Upper lobe of right lung (tissue), 1 donor: ENCODE measurements around the gene TTLL12. TPM values are rescaled to one million over a fixed set of nuclear protein-coding genes. Genes with fewer than 3 reads are reported as not detected.

Experiments used
- ATAC-seq: fragments of 200-7000 bp; cut with Tn5 transposase; one replicate; pipeline ENCODE4 v1.9.1; 2020; ENCODE audit warnings: mild to moderate bottlenecking, moderate library complexity
- DNase-seq: peaks from one replicate; pipeline ENCODE4 v3.0.0-alpha.2; 2020
- H3K27ac ChIP-seq: fragments of 200-600 bp; one replicate; pipeline ENCODE4 v1.8.0; 2022
- H3K27me3 ChIP-seq: fragments of 200-600 bp; one replicate; pipeline ENCODE4 v1.8.0; 2022; ENCODE audit warnings: mild to moderate bottlenecking
- H3K36me3 ChIP-seq: fragments of 200-600 bp; one replicate; pipeline ENCODE4 v1.8.0; 2022
- H3K4me1 ChIP-seq: fragments of 200-600 bp; one replicate; pipeline ENCODE4 v1.8.0; 2022
- H3K4me3 ChIP-seq: fragments of 200-600 bp; one replicate; pipeline ENCODE4 v1.8.0; 2022; ENCODE audit warnings: mild to moderate bottlenecking
- H3K9me3 ChIP-seq: fragments of 200-600 bp; one replicate; pipeline ENCODE4 v1.8.0; 2022
- CTCF ChIP-seq: fragments of 200-600 bp; IDR thresholded peaks from one replicate; pipeline ENCODE4 v1.8.0; 2022; ENCODE audit warnings: antibody characterized with exemption
- intact Hi-C: fragments of 100-400 bp; cut with DNase I; formaldehyde crosslinking; loops from one replicate; pipeline ENCODE4 v1.11.0; 2022
- total RNA-seq: library from RNA; stranded (reverse); fragmentation: NEBNext Ultra II Directional; extraction: Animal tissue kit (Norgen Biotek cat#: 25700); gene quantifications from one replicate; pipeline ENCODE4 v1.2.1, GENCODE V29; 2021
- donor health status: DM: no; HTN: yes; CAD: no; lungs with severe emphysema.

TTLL12 gene
- total RNA-seq, 1 donor from 2014 or later = 20.5 TPM

- no peaks in the 10 kb centered on the region for H3K27me3 ChIP-seq
- no peak overlapping the region for H3K4me3 ChIP-seq
- no peak overlapping the region for H3K27ac ChIP-seq
- H3K36me3 ChIP-seq = no peaks in the 10 kb centered on the region
- ATAC-seq (no peak), DNase-seq (no peak)
- no peaks in the 10 kb centered on the region for H3K4me1 ChIP-seq
- no peaks in the 10 kb centered on the region for H3K9me3 ChIP-seq
- TF ChIP-seq CTCF = no peak
- intact Hi-C loops = no loop called here
Measured at GRCh38 chr22:43205748-43206508, 19.0 kb upstream of the TTLL12 start.

- DNase-seq (no peak), ATAC-seq (no peak)
- H3K27me3 ChIP-seq = no peaks in the 10 kb centered on the region
- H3K9me3 ChIP-seq = no peaks in the 10 kb centered on the region
- no peaks in the 10 kb centered on the region for H3K4me1 ChIP-seq
- intact Hi-C loops = no loop called here
- H3K36me3 ChIP-seq = no peaks in the 10 kb centered on the region
- no peak overlapping the region for H3K27ac ChIP-seq
- TF ChIP-seq CTCF = no peak
- H3K4me3 ChIP-seq = no peak overlapping the region
Measured at GRCh38 chr22:43205261-43205691, 18.3 kb upstream of the TTLL12 start.

GRCh38 chr22:43203471-43203981 is 16.6 kb upstream of the TTLL12 start:
- DNase-seq = peak; percentile 66
- no peak for TF ChIP-seq CTCF
- intact Hi-C loops = no loop called here
- no peaks in the 10 kb centered on the region for H3K4me1 ChIP-seq
- no peak for ATAC-seq
- H3K36me3 ChIP-seq = no peaks in the 10 kb centered on the region
- H3K27me3 ChIP-seq = peaks cover 4% of the 10 kb centered on the region
- no peak overlapping the region for H3K4me3 ChIP-seq
- H3K27ac ChIP-seq = no peak overlapping the region
- H3K9me3 ChIP-seq = no peaks in the 10 kb centered on the region

GRCh38 chr22:43202756-43203410 is 15.9 kb upstream of the TTLL12 start:
- no peak overlapping the region for H3K4me3 ChIP-seq
- no peak for ATAC-seq
- H3K27ac ChIP-seq = no peak overlapping the region
- no peak for DNase-seq
- TF ChIP-seq CTCF = no peak
- intact Hi-C loops = no loop called here
- no peaks in the 10 kb centered on the region for H3K4me1 ChIP-seq
- H3K27me3 ChIP-seq = peaks cover 4% of the 10 kb centered on the region
- no peaks in the 10 kb centered on the region for H3K9me3 ChIP-seq
- no peaks in the 10 kb centered on the region for H3K36me3 ChIP-seq

GRCh38 chr22:43202326-43202725 is 15.4 kb upstream of the TTLL12 start:
- Histone ChIP-seq H3K9me3 (no peaks in the 10 kb centered on the region), H3K27me3 (peaks cover 4% of the 10 kb centered on the region), H3K27ac (no peak overlapping the region), H3K36me3 (no peaks in the 10 kb centered on the region), H3K4me3 (no peak overlapping the region), H3K4me1 (no peaks in the 10 kb centered on the region)
- DNase-seq (no peak), ATAC-seq (no peak)
- TF ChIP-seq CTCF = no peak
- intact Hi-C loops = no loop called here
